Measurements from ENCODE around the gene SBK3.

DNA sequence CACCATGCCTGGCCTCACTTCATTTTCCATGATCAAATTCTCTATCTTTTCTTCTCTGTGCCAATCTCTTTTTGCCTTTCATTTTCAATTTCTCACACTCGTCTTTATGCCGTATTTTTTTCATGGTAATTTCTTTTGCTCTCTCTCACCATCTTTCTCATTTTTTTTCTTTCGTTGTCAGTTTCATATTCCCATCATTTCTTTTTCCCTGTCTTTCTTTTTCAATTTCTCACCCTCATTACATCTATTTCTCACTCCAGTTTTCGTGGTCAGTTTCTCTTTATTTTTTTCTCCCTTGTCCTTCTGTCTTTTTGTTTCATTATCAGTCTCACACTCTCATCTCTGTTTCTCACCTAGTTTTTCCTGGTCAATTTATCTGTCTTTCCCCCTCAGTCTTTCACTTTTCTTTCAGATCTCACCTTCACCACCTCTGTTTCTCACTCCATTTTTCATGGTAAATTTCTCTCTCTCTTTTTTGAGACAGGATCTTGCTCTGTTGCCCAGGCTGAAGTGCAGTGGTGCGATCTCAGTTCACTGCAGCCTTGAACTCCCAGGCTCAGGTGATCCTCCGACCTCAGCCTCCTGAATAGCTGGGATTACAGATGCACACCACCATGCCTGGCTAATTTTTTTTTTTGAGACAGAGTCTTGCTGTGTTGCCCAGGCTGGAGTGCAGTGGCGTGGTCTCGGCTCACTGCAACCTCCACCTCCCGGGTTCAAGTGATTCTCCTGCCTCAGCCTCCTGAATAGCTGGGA is 43.0 kb downstream of the SBK3 start:
- TF ChIP-seq, protein P1, sequence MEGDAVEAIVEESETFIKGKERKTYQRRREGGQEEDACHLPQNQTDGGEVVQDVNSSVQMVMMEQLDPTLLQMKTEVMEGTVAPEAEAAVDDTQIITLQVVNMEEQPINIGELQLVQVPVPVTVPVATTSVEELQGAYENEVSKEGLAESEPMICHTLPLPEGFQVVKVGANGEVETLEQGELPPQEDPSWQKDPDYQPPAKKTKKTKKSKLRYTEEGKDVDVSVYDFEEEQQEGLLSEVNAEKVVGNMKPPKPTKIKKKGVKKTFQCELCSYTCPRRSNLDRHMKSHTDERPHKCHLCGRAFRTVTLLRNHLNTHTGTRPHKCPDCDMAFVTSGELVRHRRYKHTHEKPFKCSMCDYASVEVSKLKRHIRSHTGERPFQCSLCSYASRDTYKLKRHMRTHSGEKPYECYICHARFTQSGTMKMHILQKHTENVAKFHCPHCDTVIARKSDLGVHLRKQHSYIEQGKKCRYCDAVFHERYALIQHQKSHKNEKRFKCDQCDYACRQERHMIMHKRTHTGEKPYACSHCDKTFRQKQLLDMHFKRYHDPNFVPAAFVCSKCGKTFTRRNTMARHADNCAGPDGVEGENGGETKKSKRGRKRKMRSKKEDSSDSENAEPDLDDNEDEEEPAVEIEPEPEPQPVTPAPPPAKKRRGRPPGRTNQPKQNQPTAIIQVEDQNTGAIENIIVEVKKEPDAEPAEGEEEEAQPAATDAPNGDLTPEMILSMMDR (IDR thresholded peaks at IDR 0.05) = no peak
- no peak for TF ChIP-seq POLR2AphosphoS5 (IDR thresholded peaks at IDR 0.05)

All from gastroesophageal sphincter (tissue), 3 donors.